IPS-11a (cell line): Measurements from ENCODE around the gene UBE2N.
"Not testable (repeated sequence)": the region's sequence is repeated elsewhere in the genome, so short reads cannot be mapped to it uniquely, and the experiment has no call there.

Experiments
- H3K4me3 ChIP-seq: one replicate; pipeline ENCODE4 v1.5.1; 2013; ENCODE audit warnings: low read depth, low read length, control low read depth

UBE2N gene

GRCh38 chr12:93381976-93382437, 59.7 kb downstream of the UBE2N start:
- H3K4me3 ChIP-seq = not testable (repeated sequence)

GRCh38 chr12:93381161-93381975, 60.4 kb downstream of the UBE2N start:
- H3K4me3 ChIP-seq = no peak overlapping the region

GRCh38 chr12:93380480-93381121, 61.1 kb downstream of the UBE2N start:
- H3K4me3 ChIP-seq = peak overlapping the region; percentile 82

- peak overlapping the region; percentile 82 for H3K4me3 ChIP-seq
These were observed 61.8 kb downstream of the UBE2N start for GRCh38 chr12:93379981-93380361.

GRCh38 chr12:93379326-93379980, 62.3 kb downstream of the UBE2N start:
- peak overlapping the region; percentile 82 for H3K4me3 ChIP-seq

- peak overlapping the region; percentile 82 for H3K4me3 ChIP-seq
These were observed 62.8 kb downstream of the UBE2N start for GRCh38 chr12:93378998-93379325.

GRCh38 chr12:93378196-93378997, 63.4 kb downstream of the UBE2N start:
- peak overlapping the region; percentile 82 for H3K4me3 ChIP-seq

GRCh38 chr12:93377252-93378195, 64.2 kb downstream of the UBE2N start, which contains the start of gene NUDT4:
TSS of gene NUDT4 (plus strand) at chr12:93377925. CDS start at chr12:93378323, 398 bp downstream.
- H3K4me3 ChIP-seq = peak within 1 kb of the TSS; percentile 82

GRCh38 chr12:93376436-93377251, 65.1 kb downstream of the UBE2N start:
- H3K4me3 ChIP-seq = peak overlapping the region; percentile 73

- no peak overlapping the region for H3K4me3 ChIP-seq
These were observed 65.8 kb downstream of the UBE2N start for GRCh38 chr12:93375906-93376305.

GRCh38 chr12:93373961-93374656, 67.6 kb downstream of the UBE2N start:
- H3K4me3 ChIP-seq = no peak overlapping the region

GRCh38 chr12:93370947-93371346, 70.8 kb downstream of the UBE2N start:
- no peak overlapping the region for H3K4me3 ChIP-seq

- no peak overlapping the region for H3K4me3 ChIP-seq
These were observed 72.2 kb downstream of the UBE2N start for GRCh38 chr12:93369505-93369904.

- H3K4me3 ChIP-seq = no peak overlapping the region
These were observed 73.0 kb downstream of the UBE2N start for GRCh38 chr12:93368766-93369165.

- no peak overlapping the region for H3K4me3 ChIP-seq
These were observed 75.3 kb downstream of the UBE2N start for GRCh38 chr12:93366422-93366821.

- H3K4me3 ChIP-seq = no peak overlapping the region
These were observed 75.9 kb downstream of the UBE2N start for GRCh38 chr12:93365616-93366405.

GRCh38 chr12:93363841-93364297, 77.9 kb downstream of the UBE2N start:
- no peak overlapping the region for H3K4me3 ChIP-seq
